H9 (cell line): ENCODE measurements around the gene TMEM221. TPM values are rescaled to one million over a fixed set of nuclear protein-coding genes. Genes with fewer than 3 reads are reported as not detected.

Experiments
- DNase-seq: peaks from one replicate; pipeline ENCODE4 v3.0.0-alpha.2; 2017
- H2AFZ ChIP-seq: one replicate; pipeline ENCODE4 v1.6.1; 2013; ENCODE audit warnings: mild to moderate bottlenecking, low read length, control low read depth, moderate library complexity
- H2AK5ac ChIP-seq: 2 replicates; pipeline ENCODE4 v1.6.1; 2013; ENCODE audit warnings: low read length, control low read depth, mixed read lengths; ENCODE audit not compliant: insufficient read length
- H2BK120ac ChIP-seq: one replicate; pipeline ENCODE4 v1.6.1; 2013; ENCODE audit warnings: low read depth, mild to moderate bottlenecking, low read length, control low read depth, inconsistent platforms; ENCODE audit not compliant: poor library complexity, severe bottlenecking
- H2BK12ac ChIP-seq: 2 replicates; pipeline ENCODE4 v1.6.1; 2013; ENCODE audit warnings: low read length, control low read depth, mixed read lengths, low read depth; ENCODE audit not compliant: insufficient read length
- H2BK15ac ChIP-seq: 2 replicates; pipeline ENCODE4 v1.6.1; 2013; ENCODE audit warnings: low read depth, low read length, control low read depth
- H2BK20ac ChIP-seq: one replicate; pipeline ENCODE4 v1.6.1; 2013; ENCODE audit warnings: low read depth, mild to moderate bottlenecking, low read length, control low read depth, inconsistent platforms; ENCODE audit not compliant: poor library complexity, severe bottlenecking
- H2BK5ac ChIP-seq: 2 replicates; pipeline ENCODE4 v1.6.1; 2013; ENCODE audit warnings: low read length, control low read depth, mixed read lengths; ENCODE audit not compliant: insufficient read length
- H3K14ac ChIP-seq: 2 replicates; pipeline ENCODE4 v1.6.1; 2013; ENCODE audit warnings: low read length, control low read depth; ENCODE audit not compliant: insufficient read depth
- H3K18ac ChIP-seq: 2 replicates; pipeline ENCODE4 v1.6.1; 2013; ENCODE audit warnings: low read depth, mild to moderate bottlenecking, mixed read lengths, low read length, control low read depth; ENCODE audit not compliant: insufficient read length
- H3K23ac ChIP-seq: 2 replicates; pipeline ENCODE4 v1.6.1; 2013; ENCODE audit warnings: low read length, control low read depth, mixed read lengths, low read depth; ENCODE audit not compliant: insufficient read length
- H3K23me2 ChIP-seq: 2 replicates; pipeline ENCODE4 v1.6.1; 2013; ENCODE audit warnings: low read depth, mild to moderate bottlenecking, mixed read lengths, low read length, control low read depth; ENCODE audit not compliant: insufficient read length, poor library complexity, severe bottlenecking
- H3K27ac ChIP-seq: 2 replicates; pipeline ENCODE4 v1.5.1; 2013; ENCODE audit warnings: low read length, control low read depth, mixed read lengths, low read depth; ENCODE audit not compliant: insufficient read length
- H3K27me3 ChIP-seq: 2 replicates; pipeline ENCODE4 v1.6.1; 2013; ENCODE audit warnings: low read length, control low read depth, inconsistent platforms; ENCODE audit not compliant: insufficient read depth
- H3K4ac ChIP-seq: 2 replicates; pipeline ENCODE4 v1.6.1; 2013; ENCODE audit warnings: low read depth, mild to moderate bottlenecking, control low read depth, inconsistent platforms, low read length, moderate library complexity
- H3K4me1 ChIP-seq: 2 replicates; pipeline ENCODE4 v1.6.1; 2013; ENCODE audit warnings: low read length, control low read depth, inconsistent platforms; ENCODE audit not compliant: insufficient read depth
- H3K4me2 ChIP-seq: 2 replicates; pipeline ENCODE4 v1.6.1; 2013; ENCODE audit warnings: low read length, control low read depth, mixed read lengths; ENCODE audit not compliant: insufficient read length, insufficient read depth
- H3K56ac ChIP-seq: 2 replicates; pipeline ENCODE4 v1.6.1; 2013; ENCODE audit warnings: low read depth, mild to moderate bottlenecking, mixed read lengths, low read length, control low read depth; ENCODE audit not compliant: insufficient read length
- H3K79me1 ChIP-seq: 2 replicates; pipeline ENCODE4 v1.6.1; 2013; ENCODE audit warnings: low read depth, mild to moderate bottlenecking, moderate library complexity, low read length, control low read depth, inconsistent platforms; ENCODE audit not compliant: insufficient read depth, poor library complexity, severe bottlenecking
- H3K79me2 ChIP-seq: 2 replicates; pipeline ENCODE4 v1.6.1; 2013; ENCODE audit warnings: low read length, control low read depth, inconsistent platforms; ENCODE audit not compliant: insufficient read depth
- H3K9ac ChIP-seq: 2 replicates; pipeline ENCODE4 v1.6.1; 2013; ENCODE audit warnings: low read length, control low read depth, mixed read lengths; ENCODE audit not compliant: insufficient read length; ENCODE audit errors: extremely low read depth
- H3K9me3 ChIP-seq: one replicate; pipeline ENCODE4 v1.6.1; 2013; ENCODE audit warnings: low read depth, low read length, inconsistent platforms; ENCODE audit not compliant: control insufficient read depth
- H3T11ph ChIP-seq: one replicate; pipeline ENCODE4 v1.6.1; 2013; ENCODE audit warnings: mild to moderate bottlenecking, low read length, control low read depth, inconsistent platforms
- H4K20me1 ChIP-seq: one replicate; pipeline ENCODE4 v1.6.1; 2013; ENCODE audit not compliant: control insufficient read depth, insufficient read length, insufficient read depth
- H4K5ac ChIP-seq: 2 replicates; pipeline ENCODE4 v1.6.1; 2013; ENCODE audit warnings: low read depth, mild to moderate bottlenecking, mixed read lengths, low read length, control low read depth; ENCODE audit not compliant: insufficient read length
- H4K8ac ChIP-seq: replicated peaks from 2 replicates; pipeline ENCODE4 v1.6.1; 2013; ENCODE audit warnings: low read length, control low read depth, mixed read lengths, low read depth; ENCODE audit not compliant: insufficient read length
- H4K91ac ChIP-seq: 2 replicates; pipeline ENCODE4 v1.6.1; 2013; ENCODE audit warnings: low read depth, mild to moderate bottlenecking, moderate library complexity, mixed read lengths, low read length, control low read depth; ENCODE audit not compliant: insufficient read length
- H3K27ac Mint-ChIP-seq, 3 experiments: 2 replicates in 2 of 3; 3 replicates in 1 of 3; pipeline ENCODE4 v1.8.0; 2020 to 2021; ENCODE audit warnings: mixed read lengths in 3 of 3, mild to moderate bottlenecking in 1 of 3, moderate library complexity in 1 of 3
- H3K27me3 Mint-ChIP-seq: 2 replicates; pipeline ENCODE4 v1.8.0; 2021; ENCODE audit warnings: low read depth, mild to moderate bottlenecking, moderate library complexity, mixed read lengths
- H3K36me3 Mint-ChIP-seq, 3 experiments: 2 replicates in 2 of 3; 3 replicates in 1 of 3; pipeline ENCODE4 v1.8.0; 2020 to 2021; ENCODE audit warnings: low read depth in 3 of 3, mixed read lengths in 3 of 3; ENCODE audit not compliant: insufficient read depth in 1 of 3
- H3K4me1 Mint-ChIP-seq, 2 experiments: 2 replicates each; pipeline ENCODE4 v1.8.0; 2020; ENCODE audit warnings: mixed read lengths in 2 of 2
- H3K4me3 Mint-ChIP-seq, 2 experiments: 2 replicates in 1 of 2; 3 replicates in 1 of 2; pipeline ENCODE4 v1.8.0; 2020 to 2021; ENCODE audit warnings: mild to moderate bottlenecking in 2 of 2, mixed read lengths in 2 of 2, moderate library complexity in 1 of 2
- H3K9me3 Mint-ChIP-seq, 2 experiments: 2 replicates in 1 of 2; 3 replicates in 1 of 2; pipeline ENCODE4 v1.8.0; 2020; ENCODE audit warnings: mild to moderate bottlenecking in 2 of 2, mixed read lengths in 2 of 2, moderate library complexity in 1 of 2
- CTCF ChIP-seq: fragments of 200-600 bp; sonication (generic); conservative IDR thresholded peaks from 3 replicates; pipeline ENCODE4 v1.8.0; 2021; ENCODE audit warnings: antibody characterized with exemption, mild to moderate bottlenecking
- WGBS: extraction: QIAGEN DNeasy Blood & Tissue Kit; methylation state at CpG from one replicate; pipeline ENCODE4 v1.1.7; 2013; ENCODE audit warnings: missing lambda C conversion rate, low lambda C conversion rate, mixed read lengths; ENCODE audit not compliant: insufficient read length; ENCODE audit errors: extremely low coverage; 5-methylcytosine and 5-hydroxymethylcytosine counted together
- total RNA-seq: library from RNA; stranded (reverse); gene quantifications from 2 replicates; pipeline ENCODE4 v1.2.1, GENCODE V29; 2021

Gene TMEM221
- total RNA-seq, 1 experiment from 2014 or later: 1.4 TPM

GRCh38 chr19:17436874-17437267 lies 11.6 kb downstream of the TMEM221 start:
- no peaks in the 10 kb centered on the region for H3K4me1 Mint-ChIP-seq
- H3K56ac ChIP-seq: no peak overlapping the region
- H3K27ac Mint-ChIP-seq: no peak overlapping the region
- no peak overlapping the region for H4K91ac ChIP-seq
- no peak overlapping the region for H2AK5ac ChIP-seq
- no peaks in the 10 kb centered on the region for H3K79me2 ChIP-seq
- H4K8ac ChIP-seq: no peak overlapping the region
- no peaks in the 10 kb centered on the region for H3K23me2 ChIP-seq
- H2AFZ ChIP-seq: no peak overlapping the region
- H3T11ph ChIP-seq: no peak overlapping the region
- H3K4me1 ChIP-seq: no peaks in the 10 kb centered on the region
- no CpG with 5 or more reads among the region's 7 CpGs for WGBS
- H2BK5ac ChIP-seq: no peak overlapping the region
- H3K9me3 ChIP-seq: no peaks in the 10 kb centered on the region
- TF ChIP-seq CTCF: no peak
- H4K20me1 ChIP-seq: no peaks in the 10 kb centered on the region
- no peak overlapping the region for H3K4me3 Mint-ChIP-seq
- H4K5ac ChIP-seq: no peak overlapping the region
- H3K4ac ChIP-seq: no peak overlapping the region
- H3K23ac ChIP-seq: no peak overlapping the region
- H3K9ac ChIP-seq: no peak overlapping the region
- H3K27ac ChIP-seq: no peak overlapping the region
- no peak overlapping the region for H3K18ac ChIP-seq
- H3K27me3 Mint-ChIP-seq: peaks cover 3% of the 10 kb centered on the region
- H3K79me1 ChIP-seq: no peaks in the 10 kb centered on the region
- peaks cover 0 to 12% (median 0%) of the 10 kb centered on the region in 3 experiments; a peak in 3 of 7 replicates for H3K36me3 Mint-ChIP-seq
- no peak overlapping the region for H3K14ac ChIP-seq
- H2BK20ac ChIP-seq: no peak overlapping the region
- H2BK12ac ChIP-seq: no peak overlapping the region
- H3K9me3 Mint-ChIP-seq: peaks cover 0 to 5% of the 10 kb centered on the region in 2 experiments; a peak in 3 of 5 replicates
- no peak overlapping the region for H2BK120ac ChIP-seq
- no peak overlapping the region for H3K4me2 ChIP-seq
- no peaks in the 10 kb centered on the region for H3K27me3 ChIP-seq
- no peak overlapping the region for H2BK15ac ChIP-seq
- DNase-seq: no peak
